Measurements from ENCODE around the gene ZNF765. TPM values are rescaled to one million over a fixed set of nuclear protein-coding genes. Genes with fewer than 3 reads are reported as not detected.
"Not testable (repeated sequence)": the region's sequence is repeated elsewhere in the genome, so short reads cannot be mapped to it uniquely, and the experiment has no call there.

The ZNF765 gene
- total RNA-seq, 1 donor from 2014 or later, result 5.5 TPM

DNA sequence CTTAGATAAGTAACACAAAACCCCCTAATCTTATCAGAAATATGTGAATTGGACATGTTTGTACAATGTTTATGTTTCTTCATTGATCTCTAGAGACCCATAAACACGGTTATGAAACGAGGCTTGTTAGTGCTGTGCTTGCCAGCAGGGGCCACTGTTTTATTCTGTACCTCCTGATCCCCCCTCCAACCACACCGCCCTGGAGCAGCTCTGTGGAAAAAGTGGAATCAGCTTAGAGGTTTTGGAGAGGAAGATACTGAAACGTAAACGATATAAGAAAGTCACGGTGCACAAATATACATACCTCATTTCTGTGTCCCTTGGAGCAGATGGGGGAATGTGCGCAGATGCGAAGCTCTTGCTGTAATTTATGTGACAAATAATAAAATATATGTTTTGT, 28.7 kb downstream of the ZNF765 start:
- DNase-seq (ENCODE audit: low read depth); H3K4me3 ChIP-seq (ENCODE audit: low read depth, low read length): not testable (repeated sequence)
- TF ChIP-seq, protein P1, sequence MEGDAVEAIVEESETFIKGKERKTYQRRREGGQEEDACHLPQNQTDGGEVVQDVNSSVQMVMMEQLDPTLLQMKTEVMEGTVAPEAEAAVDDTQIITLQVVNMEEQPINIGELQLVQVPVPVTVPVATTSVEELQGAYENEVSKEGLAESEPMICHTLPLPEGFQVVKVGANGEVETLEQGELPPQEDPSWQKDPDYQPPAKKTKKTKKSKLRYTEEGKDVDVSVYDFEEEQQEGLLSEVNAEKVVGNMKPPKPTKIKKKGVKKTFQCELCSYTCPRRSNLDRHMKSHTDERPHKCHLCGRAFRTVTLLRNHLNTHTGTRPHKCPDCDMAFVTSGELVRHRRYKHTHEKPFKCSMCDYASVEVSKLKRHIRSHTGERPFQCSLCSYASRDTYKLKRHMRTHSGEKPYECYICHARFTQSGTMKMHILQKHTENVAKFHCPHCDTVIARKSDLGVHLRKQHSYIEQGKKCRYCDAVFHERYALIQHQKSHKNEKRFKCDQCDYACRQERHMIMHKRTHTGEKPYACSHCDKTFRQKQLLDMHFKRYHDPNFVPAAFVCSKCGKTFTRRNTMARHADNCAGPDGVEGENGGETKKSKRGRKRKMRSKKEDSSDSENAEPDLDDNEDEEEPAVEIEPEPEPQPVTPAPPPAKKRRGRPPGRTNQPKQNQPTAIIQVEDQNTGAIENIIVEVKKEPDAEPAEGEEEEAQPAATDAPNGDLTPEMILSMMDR (conservative IDR thresholded peaks at IDR 0.05; ENCODE audit: low read depth, low read length), result peak; percentile 14

DNA sequence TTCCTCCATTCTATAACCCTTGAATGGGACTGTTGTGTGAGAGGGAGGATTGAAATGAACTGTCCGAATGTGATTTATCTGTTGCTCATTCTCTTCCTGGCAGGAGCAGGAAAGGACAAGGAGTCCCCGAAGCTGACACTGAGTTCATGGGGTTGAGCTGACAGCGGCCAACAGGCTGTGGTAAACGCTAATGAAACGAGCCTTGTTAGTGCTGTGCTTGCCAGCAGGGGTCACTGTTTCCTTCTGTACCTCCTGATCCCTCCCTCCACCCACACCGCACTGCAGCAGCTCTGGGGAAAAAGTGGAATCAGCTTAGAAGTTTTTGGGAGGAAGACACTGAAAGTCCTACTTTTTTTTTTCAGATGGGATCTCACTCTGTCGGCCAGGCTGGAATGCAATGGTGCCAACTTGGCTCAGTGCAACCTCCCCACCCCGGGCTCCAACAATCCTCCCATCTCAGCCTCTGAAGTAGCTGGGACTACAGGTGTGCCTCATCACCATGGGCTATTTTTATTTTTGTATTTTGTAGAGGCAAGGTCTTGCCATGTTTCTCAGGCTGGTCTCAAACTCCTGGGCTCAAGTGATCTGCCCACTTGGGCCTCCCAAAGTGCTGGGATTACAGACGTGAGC, 30.1 kb downstream of the ZNF765 start:
- no peak overlapping the region for H3K4me3 ChIP-seq (ENCODE audit: low read depth, low read length)
- DNase-seq (ENCODE audit: low read depth), result no peak
- TF ChIP-seq, protein P1 (conservative IDR thresholded peaks at IDR 0.05; ENCODE audit: low read depth, low read length), result peak; percentile 70

DNA sequence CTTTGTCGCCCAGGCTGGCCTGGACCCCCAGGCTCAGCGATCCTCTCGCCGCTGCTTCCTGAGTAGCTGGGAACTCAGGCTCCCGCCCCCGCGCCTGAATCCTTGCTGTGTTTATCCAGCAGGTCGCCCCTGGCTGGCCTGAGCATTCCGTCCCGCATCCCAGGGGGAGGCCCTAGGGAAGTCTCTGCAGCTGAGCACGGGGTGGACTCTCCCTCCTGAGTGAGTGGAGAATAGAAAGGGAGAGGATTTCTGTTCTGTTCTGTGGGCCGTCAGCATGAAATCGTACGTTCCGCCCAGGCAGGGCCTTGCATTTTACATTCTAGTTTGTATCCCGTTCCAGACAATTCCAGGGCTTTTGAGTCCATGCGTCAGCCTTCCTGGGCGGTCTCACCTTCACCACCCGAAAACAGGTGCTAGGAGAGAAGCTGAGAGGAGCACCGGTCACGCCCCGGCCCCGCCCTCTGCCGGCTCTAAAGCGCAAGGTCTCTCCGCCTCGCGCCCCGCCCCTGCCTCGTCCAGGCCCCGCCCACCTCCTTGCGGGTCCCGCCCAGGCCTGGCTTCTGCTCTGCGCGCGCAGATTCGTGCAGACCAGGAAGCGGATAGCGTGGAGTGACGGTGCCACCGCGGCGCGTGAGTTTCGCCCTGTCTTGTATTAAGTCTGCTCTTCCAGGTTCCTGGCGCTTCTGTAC, 36.6 kb downstream of the ZNF765 start, which contains the start of gene ZNF761:
TSS of gene ZNF761 (plus strand) at position 586 of the 689 bp plus-strand sequence. CDS start 15,285 bp downstream, outside the sequence.
- peak; percentile 49 for DNase-seq (ENCODE audit: low read depth)
- peak within 1 kb of the TSS; percentile 91 for H3K4me3 ChIP-seq (ENCODE audit: low read depth, low read length)
- TF ChIP-seq, protein P1 (conservative IDR thresholded peaks at IDR 0.05; ENCODE audit: low read depth, low read length), result peak; percentile 23

DNA sequence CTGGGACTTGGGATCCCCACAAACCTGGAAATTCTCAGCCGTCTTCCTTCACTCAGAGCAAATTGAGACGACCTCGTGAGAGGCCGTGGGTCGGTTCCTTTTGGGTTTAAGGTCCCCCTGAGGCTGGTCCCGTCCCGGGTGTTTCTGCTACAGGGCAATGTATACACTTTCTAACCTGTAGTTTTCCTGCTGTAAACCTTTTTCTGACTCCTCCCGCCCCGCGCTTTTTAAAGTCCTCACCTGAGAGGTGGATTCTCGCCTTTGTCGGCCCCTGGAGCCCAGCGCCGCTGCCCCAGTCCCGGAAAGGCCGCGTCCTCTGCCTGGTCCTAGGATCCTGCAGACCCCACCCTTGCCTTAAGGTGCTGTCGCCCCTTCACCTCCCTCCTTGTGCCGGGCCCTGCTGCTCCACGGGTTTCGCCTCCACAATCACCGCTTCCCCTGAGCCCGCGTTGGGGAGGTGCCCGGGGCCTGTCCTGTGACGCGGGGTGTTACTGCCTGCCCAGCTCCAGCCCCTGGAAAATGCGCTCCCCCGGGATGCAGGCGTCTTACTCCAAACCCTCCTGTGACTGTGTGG, 37.2 kb downstream of the ZNF765 start:
- H3K4me3 ChIP-seq (ENCODE audit: low read depth, low read length), result peak overlapping the region; percentile 91
- TF ChIP-seq, protein P1 (conservative IDR thresholded peaks at IDR 0.05; ENCODE audit: low read depth, low read length), result no peak
- no peak for DNase-seq (ENCODE audit: low read depth)

- DNase-seq (ENCODE audit: low read depth), result not testable (repeated sequence)
These were observed 48.9 kb downstream of the ZNF765 start for GRCh38 chr19:53443809-53444208.

GRCh38 chr19:53447196-53447595, 52.2 kb downstream of the ZNF765 start:
- H3K4me3 ChIP-seq (ENCODE audit: low read depth, low read length); DNase-seq (ENCODE audit: low read depth): not testable (repeated sequence)

More at GRCh38 chr19:53443809-53444208, 48.9 kb downstream of the ZNF765 start:
- not testable (repeated sequence) for H3K4me3 ChIP-seq (ENCODE audit: low read depth, low read length)

GRCh38 chr19:53455828-53456227, 60.9 kb downstream of the ZNF765 start:
- TF ChIP-seq, protein P1 (conservative IDR thresholded peaks at IDR 0.05; ENCODE audit: low read depth, low read length), result no peak
- no peak for DNase-seq (ENCODE audit: low read depth)
- H3K4me3 ChIP-seq (ENCODE audit: low read depth, low read length), result no peak overlapping the region

GRCh38 chr19:53460131-53460721, 65.3 kb downstream of the ZNF765 start:
- not testable (repeated sequence) for H3K4me3 ChIP-seq (ENCODE audit: low read depth, low read length); DNase-seq (ENCODE audit: low read depth)

All from epithelial cell of proximal tubule (primary cell).